Embryonic facial prominence (tissue), 1 donor: Measurements from ENCODE around the gene SLC6A8.
"Not testable (repeated sequence)": the region's sequence is repeated elsewhere in the genome, so short reads cannot be mapped to it uniquely, and the experiment has no call there.

Experiments used
- DNase-seq: peaks from one replicate; pipeline ENCODE4 v3.0.0-alpha.2; 2016; ENCODE audit errors: extremely low spot score

Gene SLC6A8

GRCh38 chrX:153672531-153673427 lies 14.9 kb upstream of the SLC6A8 start:
- no peak for DNase-seq

GRCh38 chrX:153673428-153674218 lies 14.1 kb upstream of the SLC6A8 start, which contains the start of gene PNCK:
TSS of gene PNCK (minus strand) at chrX:153673813. CDS start at chrX:153673076, 737 bp downstream.
- no peak for DNase-seq

GRCh38 chrX:153674219-153674851 lies 13.4 kb upstream of the SLC6A8 start:
- DNase-seq, result no peak

GRCh38 chrX:153681175-153681574 lies 6.6 kb upstream of the SLC6A8 start:
- no peak for DNase-seq

- not testable (repeated sequence) for DNase-seq
These were observed 4.2 kb upstream of the SLC6A8 start for GRCh38 chrX:153683486-153683885.

- no peak for DNase-seq
These were observed 3.1 kb upstream of the SLC6A8 start for GRCh38 chrX:153684467-153685155.

- DNase-seq, result no peak
These were observed 2.6 kb upstream of the SLC6A8 start for GRCh38 chrX:153685156-153685536.

- DNase-seq, result no peak
These were observed 1.7 kb upstream of the SLC6A8 start for GRCh38 chrX:153685751-153686696.

- DNase-seq, result no peak
These were observed 1.0 kb upstream of the SLC6A8 start for GRCh38 chrX:153686711-153687110.

GRCh38 chrX:153688071-153688470 lies 345 bp downstream of the SLC6A8 start:
- DNase-seq, result no peak

- no peak for DNase-seq
These were observed 780 bp downstream of the SLC6A8 start for GRCh38 chrX:153688506-153688905.

GRCh38 chrX:153688911-153689590 lies 1.3 kb downstream of the SLC6A8 start:
- no peak for DNase-seq

GRCh38 chrX:153689654-153690465 lies 2.1 kb downstream of the SLC6A8 start:
- no peak for DNase-seq

GRCh38 chrX:153690466-153690865 lies 2.7 kb downstream of the SLC6A8 start:
- no peak for DNase-seq

GRCh38 chrX:153691032-153691827 lies 3.5 kb downstream of the SLC6A8 start:
- DNase-seq, result not testable (repeated sequence)

GRCh38 chrX:153692003-153692402 lies 4.3 kb downstream of the SLC6A8 start:
- no peak for DNase-seq

- no peak for DNase-seq
These were observed 5.0 kb downstream of the SLC6A8 start for GRCh38 chrX:153692611-153693156.
